H1 (cell line): ENCODE data around the gene GALNT18. TPM values are rescaled to one million over a fixed set of nuclear protein-coding genes. Genes with fewer than 3 reads are reported as not detected.

Source experiments
- CTCF ChIA-PET: fragments of 300-600 bp; sonication (Branson Sonifier 250); formaldehyde crosslinking; loops from one replicate; lab custom pipeline; 2021; ENCODE audit not compliant: partially characterized antibody; lab: Charles Lee
- POLR2A ChIA-PET: fragments of 300-600 bp; sonication (Branson Sonifier 250); formaldehyde crosslinking; loops from one replicate; lab custom pipeline; 2021; ENCODE audit warnings: inconsistent platforms; ENCODE audit not compliant: partially characterized antibody; lab: Charles Lee
- DNase-seq, 2 experiments: peaks; one replicate each; pipeline versions ENCODE4 v3.0.0 to v3.0.0-alpha.2; 2010 to 2022; ENCODE audit warnings: low spot score in 2 of 2, low read depth in 1 of 2, mixed read lengths in 1 of 2
- FAIRE-seq: peaks from 2 replicates; lab custom pipeline; 2011; peaks lifted over from hg19 to GRCh38; lab: Jason Lieb, UNC
- H2AFZ ChIP-seq: 2 replicates; pipeline ENCODE4 v1.8.1; 2012; ENCODE audit warnings: low read length, inconsistent platforms
- H2AK5ac ChIP-seq: 2 replicates; pipeline ENCODE4 v1.6.1; 2013; ENCODE audit warnings: low read depth, low read length
- H2BK120ac ChIP-seq: replicated peaks from 2 replicates; pipeline ENCODE3; 2013; ENCODE audit warnings: low read depth, low read length, inconsistent platforms
- H2BK12ac ChIP-seq: 2 replicates; pipeline ENCODE4 v1.6.1; 2013; ENCODE audit warnings: low read depth, low read length
- H2BK15ac ChIP-seq: 2 replicates; pipeline ENCODE4 v1.6.1; 2013; ENCODE audit warnings: low read length
- H2BK20ac ChIP-seq: 2 replicates; pipeline ENCODE4 v1.6.1; 2013; ENCODE audit warnings: low read length
- H2BK5ac ChIP-seq: 2 replicates; pipeline ENCODE4 v1.6.1; 2013; ENCODE audit warnings: low read depth, low read length
- H3K14ac ChIP-seq: 2 replicates; pipeline ENCODE4 v1.6.1; 2013; ENCODE audit warnings: inconsistent platforms; ENCODE audit not compliant: insufficient read length
- H3K18ac ChIP-seq: 2 replicates; pipeline ENCODE4 v1.6.1; 2013; ENCODE audit warnings: low read length; ENCODE audit errors: extremely low read depth
- H3K23ac ChIP-seq: 2 replicates; pipeline ENCODE4 v1.6.1; 2013; ENCODE audit warnings: inconsistent platforms; ENCODE audit not compliant: insufficient read length
- H3K23me2 ChIP-seq: 2 replicates; pipeline ENCODE4 v1.6.1; 2013; ENCODE audit warnings: low read depth, low read length
- H3K27ac ChIP-seq: 2 replicates; pipeline ENCODE4 v1.6.1; 2011; ENCODE audit warnings: low read depth, low read length, inconsistent platforms
- H3K27me3 ChIP-seq, 4 experiments: replicated peaks in 1 of 4; 1 replicate in 1 of 4; 2 replicates in 3 of 4; pipeline versions ENCODE4 v1.6.1 to v1.8.1; 2011 to 2013; ENCODE audit warnings: low read length in 3 of 4, mild to moderate bottlenecking in 3 of 4, inconsistent platforms in 2 of 4, mixed read lengths in 2 of 4, moderate library complexity in 1 of 4; ENCODE audit not compliant: control insufficient read depth in 3 of 4, insufficient read depth in 3 of 4; ENCODE audit errors: extremely low read depth in 1 of 4
- H3K36me3 ChIP-seq, 4 experiments: 2 replicates each; pipeline versions ENCODE4 v1.6.1 to v1.8.1; 2011 to 2013; ENCODE audit warnings: mild to moderate bottlenecking in 4 of 4, low read length in 3 of 4, moderate library complexity in 2 of 4, control low read depth in 1 of 4, inconsistent platforms in 1 of 4; ENCODE audit not compliant: insufficient read depth in 4 of 4, control insufficient read depth in 2 of 4
- H3K4ac ChIP-seq: replicated peaks from 2 replicates; pipeline ENCODE3; 2013; ENCODE audit warnings: low read length, low read depth, mixed read lengths, inconsistent platforms; ENCODE audit not compliant: insufficient read length
- H3K4me1 ChIP-seq, 4 experiments: replicated peaks in 1 of 4; 1 replicate in 1 of 4; 2 replicates in 3 of 4; pipeline versions ENCODE4 v1.6.1 to v1.8.1; 2011 to 2013; ENCODE audit warnings: low read length in 3 of 4, inconsistent platforms in 2 of 4, mixed read lengths in 1 of 4; ENCODE audit not compliant: insufficient read depth in 4 of 4, control insufficient read depth in 3 of 4
- H3K4me2 ChIP-seq, 2 experiments: 2 replicates each; pipeline versions ENCODE4 v1.6.1 to v1.8.1; 2011 to 2013; ENCODE audit warnings: low read depth in 2 of 2, low read length in 2 of 2, control low read depth in 1 of 2, inconsistent platforms in 1 of 2, mild to moderate bottlenecking in 1 of 2; ENCODE audit not compliant: insufficient read depth in 1 of 2
- H3K4me3 ChIP-seq, 4 experiments: fragments of 200-600, 300-600 bp in 1 of 4; sonication (generic), shearing (Covaris generic), sonication (Bioruptor Twin) in 1 of 4; 2 replicates each; pipeline versions ENCODE4 v1.5.1 to v1.8.1; 2011 to 2016; ENCODE audit warnings: low read length in 4 of 4, low read depth in 3 of 4, control low read depth in 2 of 4, inconsistent platforms in 2 of 4, mild to moderate bottlenecking in 2 of 4, mixed read lengths in 1 of 4, moderate library complexity in 1 of 4; ENCODE audit not compliant: insufficient read depth in 2 of 4; ENCODE audit errors: extremely low read depth in 1 of 4
- H3K56ac ChIP-seq: replicated peaks from 2 replicates; pipeline ENCODE3; 2013; ENCODE audit warnings: low read depth, mild to moderate bottlenecking, mixed read lengths, low read length, inconsistent platforms; ENCODE audit not compliant: insufficient read length
- H3K79me1 ChIP-seq: 2 replicates; pipeline ENCODE4 v1.6.1; 2013; ENCODE audit warnings: low read depth, low read length, control low read depth
- H3K79me2 ChIP-seq, 2 experiments: 2 replicates each; pipeline versions ENCODE4 v1.6.1 to v1.8.1; 2012 to 2013; ENCODE audit warnings: low read length in 2 of 2, mild to moderate bottlenecking in 2 of 2, inconsistent platforms in 1 of 2; ENCODE audit not compliant: insufficient read depth in 2 of 2, control insufficient read depth in 1 of 2
- H3K9ac ChIP-seq, 4 experiments: replicated peaks in 1 of 4; 1 replicate in 1 of 4; 2 replicates in 3 of 4; pipeline versions ENCODE4 v1.6.1 to v1.8.1; 2011 to 2013; ENCODE audit warnings: low read depth in 3 of 4, low read length in 3 of 4, control low read depth in 2 of 4, mild to moderate bottlenecking in 2 of 4, moderate library complexity in 2 of 4, inconsistent platforms in 1 of 4; ENCODE audit errors: extremely low read depth in 1 of 4
- H3K9me3 ChIP-seq, 2 experiments: 2 replicates each; pipeline versions ENCODE4 v1.6.1 to v1.8.1; 2012 to 2013; ENCODE audit warnings: mild to moderate bottlenecking in 2 of 2, moderate library complexity in 2 of 2, control low read depth in 1 of 2, inconsistent platforms in 1 of 2, low read depth in 1 of 2, low read length in 1 of 2, mixed read lengths in 1 of 2; ENCODE audit not compliant: insufficient read depth in 2 of 2
- H4K20me1 ChIP-seq, 2 experiments: replicated peaks in 1 of 2; 2 replicates each; pipeline versions ENCODE3 to v1.8.1; 2011 to 2013; ENCODE audit warnings: inconsistent platforms in 2 of 2, low read length in 2 of 2, mild to moderate bottlenecking in 1 of 2; ENCODE audit not compliant: insufficient read depth in 2 of 2, control insufficient read depth in 1 of 2
- H4K5ac ChIP-seq: 2 replicates; pipeline ENCODE4 v1.6.1; 2013; ENCODE audit warnings: low read length, low read depth, mixed read lengths, inconsistent platforms; ENCODE audit not compliant: insufficient read length
- H4K8ac ChIP-seq: 2 replicates; pipeline ENCODE4 v1.8.0; 2013; ENCODE audit warnings: mild to moderate bottlenecking, moderate library complexity, low read length, inconsistent platforms; ENCODE audit not compliant: insufficient read depth; ENCODE audit errors: extremely low read depth
- H4K91ac ChIP-seq: replicated peaks from 2 replicates; pipeline ENCODE3; 2013; ENCODE audit warnings: low read length, mixed read lengths, inconsistent platforms; ENCODE audit not compliant: insufficient read length
- ATF3 ChIP-seq: IDR thresholded peaks from 2 replicates; pipeline ENCODE4 v1.6.1; 2011; ENCODE audit warnings: low read depth, mild to moderate bottlenecking, low read length; ENCODE audit not compliant: insufficient read depth
- E2F6 ChIP-seq: IDR thresholded peaks from 2 replicates; pipeline ENCODE4 v1.6.1; 2012; ENCODE audit warnings: inconsistent platforms
- EGR1 ChIP-seq: IDR thresholded peaks from 2 replicates; pipeline ENCODE4 v1.6.1; 2011; ENCODE audit warnings: low read depth, low read length, borderline replicate concordance
- HDAC2 ChIP-seq, 2 experiments: fragments of 300-600 bp in 1 of 2; sonication (generic) in 1 of 2; IDR thresholded peaks; 2 replicates each; pipeline ENCODE4 v1.6.1; 2011 to 2012; ENCODE audit warnings: low read depth in 2 of 2, low read length in 2 of 2, mild to moderate bottlenecking in 2 of 2, moderate library complexity in 2 of 2, borderline replicate concordance in 1 of 2, inconsistent platforms in 1 of 2
- KDM4A ChIP-seq: IDR thresholded peaks from one replicate; pipeline ENCODE4 v1.7.1; 2012; ENCODE audit warnings: low read depth, mild to moderate bottlenecking, moderate library complexity, low read length, inconsistent platforms; ENCODE audit not compliant: severe bottlenecking
- KDM5A ChIP-seq: fragments of 200-600 bp; IDR thresholded peaks from 2 replicates; pipeline ENCODE4 v1.7.1; 2012; ENCODE audit warnings: mild to moderate bottlenecking, low read length, inconsistent platforms, mixed read lengths
- NANOG ChIP-seq: IDR thresholded peaks from 2 replicates; pipeline ENCODE4 v1.6.1; 2011; ENCODE audit warnings: low read length, low read depth, mild to moderate bottlenecking, inconsistent platforms; ENCODE audit not compliant: insufficient read depth, poor library complexity, severe bottlenecking
- NRF1 ChIP-seq: IDR thresholded peaks from 2 replicates; pipeline ENCODE4 v1.6.1; 2011; ENCODE audit warnings: mild to moderate bottlenecking, low read depth, low read length, improper control_type of control experiment
- POLR2A ChIP-seq, 2 experiments: IDR thresholded peaks; 1 replicate in 1 of 2; 2 replicates in 1 of 2; pipeline ENCODE4 v1.6.1; 2011; ENCODE audit warnings: low read depth in 2 of 2, low read length in 2 of 2, mild to moderate bottlenecking in 2 of 2; ENCODE audit errors: control extremely low read depth in 1 of 2
- POU5F1 ChIP-seq: IDR thresholded peaks from 2 replicates; pipeline ENCODE4 v1.6.1; 2011; ENCODE audit warnings: low read depth, mild to moderate bottlenecking, low read length, moderate library complexity
- SIN3A ChIP-seq, 2 experiments: IDR thresholded peaks in 1 of 2; conservative IDR thresholded peaks in 1 of 2; 2 replicates each; pipeline ENCODE4 v1.6.1; 2011 to 2012; ENCODE audit warnings: low read length in 2 of 2, improper control_type of control experiment in 1 of 2, low read depth in 1 of 2, mild to moderate bottlenecking in 1 of 2
- SIX5 ChIP-seq: IDR thresholded peaks from 2 replicates; pipeline ENCODE4 v1.6.1; 2011; ENCODE audit warnings: mild to moderate bottlenecking, low read depth, low read length
- TEAD4 ChIP-seq: IDR thresholded peaks from 2 replicates; pipeline ENCODE4 v1.6.1; 2012; ENCODE audit warnings: low read depth, low read length, inconsistent platforms, mixed read lengths
- WGBS, 2 experiments: shearing (Covaris generic) in 1 of 2; methylation state at CpG; one replicate each; pipeline versions ENCODE4 v1.1.6 to v1.1.7; 2013 to 2015; ENCODE audit warnings: low lambda C conversion rate in 2 of 2, mixed read lengths in 2 of 2, inconsistent platforms in 1 of 2, low coverage in 1 of 2, missing lambda C conversion rate in 1 of 2; ENCODE audit not compliant: insufficient replicate concordance in 2 of 2, insufficient coverage in 1 of 2, insufficient read length in 1 of 2; ENCODE audit errors: extremely low coverage in 1 of 2, missing lambda C conversion rate in 1 of 2; 5-methylcytosine and 5-hydroxymethylcytosine counted together
- polyA plus RNA-seq, 7 experiments: library from polyadenylated mRNA; depleted of rRNA in 3 of 7; stranded (reverse) in 5 of 7; unstranded in 2 of 7; fragments of >200 nt in 5 of 7; fragments of 200-250 nt in 2 of 7; gene quantifications; 1 replicate in 5 of 7; 2 replicates in 1 of 7; 4 replicates in 1 of 7; pipeline versions ENCODE4 v1.2.1 to v1.2.3, GENCODE V29; 2011 to 2013; ENCODE audit warnings: missing spikeins in 2 of 7, mixed read lengths in 2 of 7
- total RNA-seq: library from RNA; stranded (reverse); fragmentation: NEBNext Ultra II Directional; extraction: Animal tissue kit (Norgen Biotek cat#: 25700); gene quantifications from 2 replicates; pipeline ENCODE4 v1.2.1, GENCODE V29; 2021

The GALNT18 gene
- total and polyA plus RNA-seq, 2 of the 8 experiments (the other 6 are each of a cell fraction or from before 2014, with no cell fraction given), result 6.0 to 9.4 TPM

- Histone ChIP-seq H4K91ac (no peak overlapping the region), H2BK15ac (no peak overlapping the region), H3K79me2 (no peaks in the 10 kb centered on the region), H3K4me2 (no peak overlapping the region), H3K27me3 (no peaks in the 10 kb centered on the region), H2BK120ac (no peak overlapping the region), H3K27ac (no peak overlapping the region), H2AK5ac (no peak overlapping the region), H3K79me1 (no peaks in the 10 kb centered on the region), H3K36me3 (no peaks in the 10 kb centered on the region), H3K4me1 (no peaks in the 10 kb centered on the region; a peak in 1 of 7 replicates), H2AFZ (no peak overlapping the region), H3K9me3 (no peaks in the 10 kb centered on the region), H3K9ac (no peak overlapping the region), H2BK5ac (no peak overlapping the region), H3K18ac (no peak overlapping the region), H3K23me2 (peaks cover 11% of the 10 kb centered on the region; the same call in 1 of the 2 replicates), H2BK20ac (no peak overlapping the region), H4K5ac (no peak overlapping the region), H4K20me1 (no peaks in the 10 kb centered on the region), H3K56ac (no peak overlapping the region), H3K23ac (no peak overlapping the region), H3K4me3 (no peak overlapping the region), H2BK12ac (no peak overlapping the region), H3K4ac (no peak overlapping the region), H4K8ac (no peak overlapping the region), H3K14ac (no peak overlapping the region)
- WGBS, 2 experiments, result 81% methylated on average over 2 of the region's 2 CpGs; no CpG with 5 or more reads in 1 of the 2 experiments
- FAIRE-seq, result no peak
- ChIA-PET CTCF (interaction anchor here (1.1 to 2.0 kb wide), 6 partner anchors 10 to 146 kb away, joined by 3 to 7 read pairs (median 4); no protein-coding TSS in a partner anchor), POLR2A (no interaction called here)
- no peak for DNase-seq
- TF ChIP-seq ATF3 (no peak), HDAC2 (IDR thresholded peaks at IDR 0.05; ENCODE audit: borderline replicate concordance in 1 of 2, low read depth in 2 of 2, low read length in 2 of 2) (no peak), NANOG (no peak), E2F6 (no peak), TEAD4 (no peak), POLR2A (IDR thresholded peaks at IDR 0.05; ENCODE audit: control extremely low read depth in 1 of 2, low read depth in 2 of 2, low read length in 2 of 2) (no peak), SIX5 (no peak), KDM5A (no peak), SIN3A (conservative IDR thresholded peaks at IDR 0.05 in 1 of 2, IDR thresholded peaks at IDR 0.05 in 1 of 2; ENCODE audit: low read depth in 1 of 2, low read length in 2 of 2) (no peak), EGR1 (no peak), NRF1 (no peak), POU5F1 (no peak), KDM4A (no peak)
Measured at GRCh38 chr11:11558826-11559225, 63.0 kb downstream of the GALNT18 start.
